Glomerular endothelial cell (primary cell): ENCODE measurements around the gene MAP4K4. TPM values are rescaled to one million over a fixed set of nuclear protein-coding genes. Genes with fewer than 3 reads are reported as not detected.

Experiments
- DNase-seq: peaks from one replicate; pipeline ENCODE4 v3.0.0-alpha.2; 2011; ENCODE audit warnings: low read depth, low spot score; ENCODE audit errors: extremely low read depth
- total RNA-seq: library from RNA; depleted of rRNA; stranded (reverse); fragments of >200 nt; gene quantifications from 2 replicates; pipeline ENCODE4 v1.2.3, GENCODE V29; 2015

Gene MAP4K4
- total RNA-seq, 1 donor from 2014 or later, result 305 TPM

GRCh38 chr2:101860157-101860556 lies 162.7 kb downstream of the MAP4K4 start:
- no peak for DNase-seq

GRCh38 chr2:101860782-101861181 lies 163.3 kb downstream of the MAP4K4 start:
- no peak for DNase-seq

- no peak for DNase-seq
Measured at GRCh38 chr2:101861382-101861781, 163.9 kb downstream of the MAP4K4 start.

- DNase-seq, result no peak
Measured at GRCh38 chr2:101863534-101863933, 166.0 kb downstream of the MAP4K4 start.

GRCh38 chr2:101864426-101864825 lies 166.9 kb downstream of the MAP4K4 start:
- no peak for DNase-seq

GRCh38 chr2:101868525-101868924 lies 171.0 kb downstream of the MAP4K4 start:
- DNase-seq, result no peak

- DNase-seq, result no peak
Measured at GRCh38 chr2:101869527-101869926, 172.0 kb downstream of the MAP4K4 start.

GRCh38 chr2:101870444-101870843 lies 172.9 kb downstream of the MAP4K4 start:
- DNase-seq, result no peak

GRCh38 chr2:101871480-101871879 lies 174.0 kb downstream of the MAP4K4 start:
- no peak for DNase-seq

GRCh38 chr2:101872480-101872879 lies 175.0 kb downstream of the MAP4K4 start:
- DNase-seq, result no peak

- no peak for DNase-seq
Measured at GRCh38 chr2:101873543-101873942, 176.0 kb downstream of the MAP4K4 start.

GRCh38 chr2:101874069-101874468 lies 176.6 kb downstream of the MAP4K4 start:
- no peak for DNase-seq

GRCh38 chr2:101879466-101879865 lies 182.0 kb downstream of the MAP4K4 start:
- no peak for DNase-seq

GRCh38 chr2:101881131-101881530 lies 183.6 kb downstream of the MAP4K4 start:
- no peak for DNase-seq

GRCh38 chr2:101882769-101883307 lies 185.3 kb downstream of the MAP4K4 start:
- no peak for DNase-seq

- no peak for DNase-seq
Measured at GRCh38 chr2:101883860-101884259, 186.4 kb downstream of the MAP4K4 start.

- DNase-seq, result no peak
Measured at GRCh38 chr2:101884423-101884822, 186.9 kb downstream of the MAP4K4 start.

- no peak for DNase-seq
Measured at GRCh38 chr2:101887328-101887727, 189.8 kb downstream of the MAP4K4 start.

GRCh38 chr2:101889460-101890098 lies 192.1 kb downstream of the MAP4K4 start:
- DNase-seq, result no peak

GRCh38 chr2:101892377-101892776 lies 194.9 kb downstream of the MAP4K4 start:
- no peak for DNase-seq

- DNase-seq, result no peak
Measured at GRCh38 chr2:101893681-101894381, 196.3 kb downstream of the MAP4K4 start.

- no peak for DNase-seq
Measured at GRCh38 chr2:101895039-101895438, 197.5 kb downstream of the MAP4K4 start.
